ENCODE results near the gene B9D1. TPM values are rescaled to one million over a fixed set of nuclear protein-coding genes. Genes with fewer than 3 reads are reported as not detected.

Gene B9D1
- total RNA-seq, 1 donor from 2014 or later = 6.7 TPM

- Mint-ChIP-seq H3K4me3 (ENCODE audit: low read depth) (no peak overlapping the region), H3K4me1 (ENCODE audit: low read depth) (peaks cover 16% of the 10 kb centered on the region), H3K27ac (no peak overlapping the region), H3K27me3 (ENCODE audit: low read depth) (peaks cover 5% of the 10 kb centered on the region), H3K36me3 (ENCODE audit: low read depth) (no peaks in the 10 kb centered on the region), H3K9me3 (no peaks in the 10 kb centered on the region)
- intact Hi-C loops (cut with micrococcal nuclease) = no loop called here
- no peak for DNase-seq (ENCODE audit: low spot score)
These were observed 62.7 kb downstream of the B9D1 start for GRCh38 chr17:19299866-19300265.

- no peak overlapping the region for H3K27ac Mint-ChIP-seq
- no peak overlapping the region for H3K4me3 Mint-ChIP-seq (ENCODE audit: low read depth)
- no peaks in the 10 kb centered on the region for H3K36me3 Mint-ChIP-seq (ENCODE audit: low read depth)
- H3K27me3 Mint-ChIP-seq (ENCODE audit: low read depth) = peaks cover 5% of the 10 kb centered on the region
- intact Hi-C loops (cut with micrococcal nuclease) = no loop called here
- H3K9me3 Mint-ChIP-seq = no peaks in the 10 kb centered on the region
- peaks cover 10% of the 10 kb centered on the region for H3K4me1 Mint-ChIP-seq (ENCODE audit: low read depth)
- DNase-seq (ENCODE audit: low spot score) = no peak
These were observed 63.2 kb downstream of the B9D1 start for GRCh38 chr17:19299214-19299747.

- Mint-ChIP-seq H3K27ac (no peak overlapping the region), H3K27me3 (ENCODE audit: low read depth) (peaks cover 5% of the 10 kb centered on the region), H3K4me1 (ENCODE audit: low read depth) (peaks cover 6% of the 10 kb centered on the region)
These were observed 63.8 kb downstream of the B9D1 start for GRCh38 chr17:19298569-19299213.

GRCh38 chr17:19296786-19297778 is 65.4 kb downstream of the B9D1 start:
- Mint-ChIP-seq H3K9me3 (no peaks in the 10 kb centered on the region), H3K4me3 (ENCODE audit: low read depth) (no peak overlapping the region), H3K36me3 (ENCODE audit: low read depth) (no peaks in the 10 kb centered on the region), H3K27ac (no peak overlapping the region), H3K27me3 (ENCODE audit: low read depth) (peaks cover 5% of the 10 kb centered on the region), H3K4me1 (ENCODE audit: low read depth) (peaks cover 5% of the 10 kb centered on the region)
- no peak for DNase-seq (ENCODE audit: low spot score)
- intact Hi-C loops (cut with micrococcal nuclease) = no loop called here

More at GRCh38 chr17:19298569-19299213, 63.8 kb downstream of the B9D1 start:
- Mint-ChIP-seq H3K9me3 (no peaks in the 10 kb centered on the region), H3K36me3 (ENCODE audit: low read depth) (no peaks in the 10 kb centered on the region), H3K4me3 (ENCODE audit: low read depth) (no peak overlapping the region)
- intact Hi-C loops (cut with micrococcal nuclease) = no loop called here
- no peak for DNase-seq (ENCODE audit: low spot score)

GRCh38 chr17:19295473-19296135 is 66.9 kb downstream of the B9D1 start:
- Mint-ChIP-seq H3K9me3 (no peaks in the 10 kb centered on the region), H3K27ac (no peak overlapping the region), H3K4me3 (ENCODE audit: low read depth) (no peak overlapping the region), H3K4me1 (ENCODE audit: low read depth) (peaks cover 6% of the 10 kb centered on the region), H3K27me3 (ENCODE audit: low read depth) (peaks cover 5% of the 10 kb centered on the region), H3K36me3 (ENCODE audit: low read depth) (no peaks in the 10 kb centered on the region)
- intact Hi-C loops (cut with micrococcal nuclease) = no loop called here
- no peak for DNase-seq (ENCODE audit: low spot score)

- intact Hi-C loops (cut with micrococcal nuclease) = no loop called here
- Mint-ChIP-seq H3K4me3 (ENCODE audit: low read depth) (no peak overlapping the region), H3K9me3 (no peaks in the 10 kb centered on the region)
These were observed 68.1 kb downstream of the B9D1 start for GRCh38 chr17:19294443-19294842.

More at GRCh38 chr17:19294443-19294842, 68.1 kb downstream of the B9D1 start:
- peaks cover 14% of the 10 kb centered on the region for H3K4me1 Mint-ChIP-seq (ENCODE audit: low read depth)
- no peak for DNase-seq (ENCODE audit: low spot score)
- H3K27ac Mint-ChIP-seq = no peak overlapping the region
- peaks cover 5% of the 10 kb centered on the region for H3K27me3 Mint-ChIP-seq (ENCODE audit: low read depth)
- no peaks in the 10 kb centered on the region for H3K36me3 Mint-ChIP-seq (ENCODE audit: low read depth)

Other genes with a start within 250 kb of the B9D1 start
- 5.2 and 5.3 TPM in 2 replicates for gene GRAPL, start 235.1 kb downstream of the B9D1 start, total RNA-seq
- gene EPN2, start 125.4 kb downstream of the B9D1 start, total RNA-seq = 10.5 and 11.6 TPM in 2 replicates
- gene MAPK7, start 15.8 kb upstream of the B9D1 start, total RNA-seq = 18.9 and 22.6 TPM in 2 replicates
- not detected in 2 replicates for gene MFAP4, start 24.5 kb upstream of the B9D1 start, total RNA-seq
- 0.16 and 0.32 TPM in 2 replicates for gene RNF112, start 48.5 kb upstream of the B9D1 start, total RNA-seq
- 0.07 and 0.25 TPM in 2 replicates for gene SLC47A1, start 171.1 kb upstream of the B9D1 start, total RNA-seq

Measured in activated T-helper 2 cell treated with anti-CD3 and anti-CD28 coated beads, Interferon-gamma antibody, Interleukin-2, Interleukin-4, amounts not matched to agents 10 μg/mL and 5 μg/mL and 100 μg/mL, durations not matched to agents 14 hours and 24 hours and 36 hours (primary cell).